SU-DHL-6 (cell line): ENCODE data around the gene MLH3.

Experiments used
- CTCF ChIP-seq: fragments of 200-600 bp; sonication (generic); IDR thresholded peaks from one replicate; pipeline ENCODE4 v1.5.1; 2017; ENCODE audit warnings: antibody characterized with exemption, mild to moderate bottlenecking, low read length, moderate library complexity; ENCODE audit not compliant: insufficient read depth, poor library complexity, severe bottlenecking
- EZH2phosphoT487 ChIP-seq: fragments of 200-600 bp; sonication (generic), shearing (Covaris generic); conservative IDR thresholded peaks from 2 replicates; pipeline ENCODE4 v1.6.1; 2018; ENCODE audit warnings: mild to moderate bottlenecking, antibody characterized with exemption, low read length, moderate library complexity, mixed read lengths

- TF ChIP-seq CTCF, result no peak
- TF ChIP-seq EZH2phosphoT487, result no peak
These were observed 9.2 kb upstream of the MLH3 start for GRCh38 chr14:75060420-75060819.
